IMR-90 (cell line): Measurements from ENCODE around the gene GTF2F1. TPM values are rescaled to one million over a fixed set of nuclear protein-coding genes. Genes with fewer than 3 reads are reported as not detected.

Experiments used
- POLR2A ChIP-seq: IDR thresholded peaks from 2 replicates; pipeline ENCODE4 v1.6.1; 2012; ENCODE audit warnings: mild to moderate bottlenecking, low read depth, low read length
- SMC3 ChIP-seq: fragments of 150-350 bp; IDR thresholded peaks from 2 replicates; pipeline ENCODE4 v1.6.1; 2016; ENCODE audit warnings: low read depth, mild to moderate bottlenecking, antibody characterized with exemption, low read length, moderate library complexity
- polyA plus RNA-seq, 3 experiments: library from polyadenylated mRNA; depleted of rRNA; stranded (reverse); fragments of >200 nt; gene quantifications; 2 replicates each; pipeline ENCODE4 v1.2.3, GENCODE V29; 2012; ENCODE audit warnings: low replicate concordance in 1 of 3
- total RNA-seq: library from RNA; depleted of rRNA; stranded (reverse); fragments of >200 nt; gene quantifications from 2 replicates; pipeline ENCODE4 v1.2.3, GENCODE V29; 2012
- TF ChIP-seq, protein P1 (sequence below): fragments of 150-350 bp; IDR thresholded peaks from 2 replicates; pipeline ENCODE4 v1.6.1; 2017; ENCODE audit warnings: mild to moderate bottlenecking, antibody characterized with exemption, low read length, low read depth

GTF2F1 gene
- total and polyA plus RNA-seq, 2 of the 4 experiments (the other 2 are of a cell fraction): 43.7 to 51.4 TPM

DNA sequence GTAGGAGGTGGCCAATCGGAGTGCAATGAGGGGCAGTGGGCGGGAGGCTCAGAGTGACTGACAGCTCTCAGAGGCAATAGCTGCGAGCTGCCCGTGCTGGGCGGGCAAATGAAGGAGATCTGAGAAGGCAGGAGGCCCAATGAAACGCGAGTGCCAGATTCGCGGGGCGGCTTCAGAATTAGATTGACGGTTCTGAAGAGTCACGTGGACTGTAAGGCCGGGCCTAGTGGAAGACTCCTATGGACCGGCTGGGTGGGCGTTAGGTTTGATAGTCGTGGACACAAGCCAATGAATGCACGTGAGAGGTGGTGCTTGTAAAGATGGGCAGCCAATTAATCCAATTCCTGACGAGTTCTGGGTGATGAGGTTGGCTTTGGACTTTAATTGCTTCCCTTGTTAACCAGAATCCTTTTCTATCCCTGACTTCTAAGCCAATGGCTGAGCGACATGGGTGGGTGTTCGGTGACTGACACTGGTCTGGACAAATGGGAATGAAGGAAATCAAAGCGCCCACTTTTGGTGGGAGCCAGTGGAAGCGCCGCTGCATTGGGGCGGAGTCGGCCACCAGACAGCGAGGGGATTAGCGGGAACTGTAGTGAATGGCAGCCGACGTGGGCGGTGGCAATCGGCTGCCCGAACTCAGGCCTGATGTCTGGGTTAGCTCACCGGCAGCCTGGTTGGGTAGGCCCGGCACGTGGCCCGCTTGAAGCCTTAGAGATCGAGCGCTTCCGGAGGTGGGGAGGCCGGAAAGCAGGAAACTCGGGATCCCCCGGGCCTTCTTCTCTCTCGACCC lies 32.2 kb upstream of the GTF2F1 start (continued):
- no peak for TF ChIP-seq POLR2A
- TF ChIP-seq SMC3: no peak
- TF ChIP-seq, protein P1, sequence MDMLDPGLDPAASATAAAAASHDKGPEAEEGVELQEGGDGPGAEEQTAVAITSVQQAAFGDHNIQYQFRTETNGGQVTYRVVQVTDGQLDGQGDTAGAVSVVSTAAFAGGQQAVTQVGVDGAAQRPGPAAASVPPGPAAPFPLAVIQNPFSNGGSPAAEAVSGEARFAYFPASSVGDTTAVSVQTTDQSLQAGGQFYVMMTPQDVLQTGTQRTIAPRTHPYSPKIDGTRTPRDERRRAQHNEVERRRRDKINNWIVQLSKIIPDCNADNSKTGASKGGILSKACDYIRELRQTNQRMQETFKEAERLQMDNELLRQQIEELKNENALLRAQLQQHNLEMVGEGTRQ: peak; percentile 97
